Upper lobe of right lung (tissue), 1 donor: ENCODE measurements around the gene LILRA6. TPM values are rescaled to one million over a fixed set of nuclear protein-coding genes. Genes with fewer than 3 reads are reported as not detected.
"Not testable (repeated sequence)": the region's sequence is repeated elsewhere in the genome, so short reads cannot be mapped to it uniquely, and the experiment has no call there.

Experiments
- ATAC-seq: fragments of 200-7000 bp; cut with Tn5 transposase; one replicate; pipeline ENCODE4 v1.9.1; 2020; ENCODE audit warnings: mild to moderate bottlenecking, moderate library complexity
- DNase-seq: peaks from one replicate; pipeline ENCODE4 v3.0.0-alpha.2; 2020
- H3K27ac ChIP-seq: fragments of 200-600 bp; one replicate; pipeline ENCODE4 v1.8.0; 2022
- H3K27me3 ChIP-seq: fragments of 200-600 bp; one replicate; pipeline ENCODE4 v1.8.0; 2022; ENCODE audit warnings: mild to moderate bottlenecking
- H3K36me3 ChIP-seq: fragments of 200-600 bp; one replicate; pipeline ENCODE4 v1.8.0; 2022
- H3K4me1 ChIP-seq: fragments of 200-600 bp; one replicate; pipeline ENCODE4 v1.8.0; 2022
- H3K4me3 ChIP-seq: fragments of 200-600 bp; one replicate; pipeline ENCODE4 v1.8.0; 2022; ENCODE audit warnings: mild to moderate bottlenecking
- H3K9me3 ChIP-seq: fragments of 200-600 bp; one replicate; pipeline ENCODE4 v1.8.0; 2022
- CTCF ChIP-seq: fragments of 200-600 bp; IDR thresholded peaks from one replicate; pipeline ENCODE4 v1.8.0; 2022; ENCODE audit warnings: antibody characterized with exemption
- intact Hi-C: fragments of 100-400 bp; cut with DNase I; formaldehyde crosslinking; loops from one replicate; pipeline ENCODE4 v1.11.0; 2022
- total RNA-seq: library from RNA; stranded (reverse); fragmentation: NEBNext Ultra II Directional; extraction: Animal tissue kit (Norgen Biotek cat#: 25700); gene quantifications from one replicate; pipeline ENCODE4 v1.2.1, GENCODE V29; 2021
- donor health status: DM: no; HTN: yes; CAD: no; lungs with severe emphysema.

LILRA6 gene
- total RNA-seq, 1 donor from 2014 or later, result 21.4 TPM

DNA sequence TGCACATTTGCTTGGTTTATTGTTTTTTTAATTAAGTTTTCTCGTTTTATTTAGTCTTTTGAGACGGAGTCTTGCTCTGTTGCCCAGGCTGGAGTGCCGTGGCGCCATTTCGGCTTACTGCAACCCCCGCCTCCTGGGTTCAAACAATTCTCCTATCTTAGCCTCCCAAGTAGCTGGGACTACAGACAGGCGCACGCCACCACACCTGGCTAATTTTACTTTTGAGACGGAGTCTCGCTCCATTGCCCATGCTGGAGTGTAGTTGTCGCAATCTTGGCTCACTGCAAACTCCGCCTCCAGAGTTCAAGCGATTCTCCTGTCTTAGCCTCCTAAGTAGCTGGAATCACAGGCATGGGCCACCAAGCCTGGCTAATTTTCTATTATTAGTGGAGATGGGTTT lies 40.6 kb downstream of the LILRA6 start:
- TF ChIP-seq CTCF, result no peak
- DNase-seq, result no peak
- H3K27ac ChIP-seq, result peak overlapping the region; percentile 95
- H3K36me3 ChIP-seq, result peaks cover 58% of the 10 kb centered on the region
- intact Hi-C loops, result no loop called here
- H3K4me3 ChIP-seq, result peak overlapping the region; percentile 90
- no peak for ATAC-seq
- H3K27me3 ChIP-seq, result no peaks in the 10 kb centered on the region
- H3K4me1 ChIP-seq, result peaks cover 54% of the 10 kb centered on the region
- no peaks in the 10 kb centered on the region for H3K9me3 ChIP-seq

- DNase-seq, result no peak
- Histone ChIP-seq H3K9me3 (no peaks in the 10 kb centered on the region), H3K27ac (peak overlapping the region; percentile 95), H3K4me3 (peak overlapping the region; percentile 90), H3K4me1 (peaks cover 46% of the 10 kb centered on the region), H3K36me3 (peaks cover 51% of the 10 kb centered on the region), H3K27me3 (no peaks in the 10 kb centered on the region)
- no peak for TF ChIP-seq CTCF
- no peak for ATAC-seq
- intact Hi-C loops, result no loop called here
Observed at GRCh38 chr19:54201172-54201701, 41.4 kb downstream of the LILRA6 start.

DNA sequence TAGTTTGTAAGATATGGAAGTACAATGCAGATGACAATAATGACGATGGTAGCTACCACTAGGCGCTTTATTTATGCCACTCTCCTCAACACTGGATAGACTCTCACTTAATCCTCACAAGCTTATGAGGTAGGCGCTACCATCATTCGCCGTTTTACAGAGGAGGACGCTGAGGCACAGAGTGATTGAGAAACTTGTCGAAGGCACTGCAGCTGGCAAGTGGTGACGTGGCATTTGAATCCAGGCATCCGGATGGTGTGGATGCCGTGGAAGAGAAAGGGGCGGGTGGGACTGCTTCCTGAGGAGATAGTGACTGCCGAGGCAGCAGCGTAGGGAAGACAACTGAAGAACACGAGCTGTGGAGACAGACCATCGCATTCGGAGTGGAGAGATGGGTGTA lies 43.2 kb downstream of the LILRA6 start:
- no peak for DNase-seq
- ATAC-seq, result no peak
- intact Hi-C loops, result no loop called here

DNA sequence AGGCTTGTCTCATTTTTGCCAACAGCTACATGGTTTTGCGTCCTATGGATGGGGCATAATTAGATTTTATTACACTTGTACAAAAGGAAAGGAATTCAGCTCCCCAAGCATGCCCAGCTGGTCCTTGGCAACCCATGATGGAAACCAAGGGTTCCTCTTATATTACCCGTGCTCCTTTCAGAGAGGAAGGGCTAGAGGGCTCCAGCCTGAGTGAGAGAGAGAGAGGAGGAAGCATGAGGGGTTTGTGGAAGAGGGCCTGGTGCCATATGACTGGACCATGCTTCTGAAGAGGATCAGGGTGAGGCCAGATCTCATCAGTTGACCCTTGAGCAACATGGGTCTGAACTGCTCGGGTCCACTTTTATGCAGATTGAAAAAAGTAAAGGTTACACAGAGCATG lies 45.5 kb downstream of the LILRA6 start:
- Histone ChIP-seq H3K4me3 (no peak overlapping the region), H3K9me3 (no peaks in the 10 kb centered on the region), H3K4me1 (peaks cover 20% of the 10 kb centered on the region), H3K27ac (no peak overlapping the region), H3K36me3 (peaks cover 42% of the 10 kb centered on the region), H3K27me3 (no peaks in the 10 kb centered on the region)
- no peak for DNase-seq
- TF ChIP-seq CTCF, result no peak
- no peak for ATAC-seq
- intact Hi-C loops, result no loop called here

More for the DNA sequence above, 43.2 kb downstream of the LILRA6 start:
- peaks cover 46% of the 10 kb centered on the region for H3K36me3 ChIP-seq
- H3K27ac ChIP-seq, result no peak overlapping the region
- no peaks in the 10 kb centered on the region for H3K27me3 ChIP-seq
- H3K4me3 ChIP-seq, result no peak overlapping the region
- peaks cover 34% of the 10 kb centered on the region for H3K4me1 ChIP-seq
- TF ChIP-seq CTCF, result no peak
- no peaks in the 10 kb centered on the region for H3K9me3 ChIP-seq

GRCh38 chr19:54196536-54196935 lies 46.1 kb downstream of the LILRA6 start:
- ATAC-seq (no peak), DNase-seq (no peak)
- intact Hi-C loops, result no loop called here
- TF ChIP-seq CTCF, result no peak
- Histone ChIP-seq H3K36me3 (peaks cover 37% of the 10 kb centered on the region), H3K27me3 (no peaks in the 10 kb centered on the region), H3K27ac (no peak overlapping the region), H3K4me3 (no peak overlapping the region), H3K9me3 (no peaks in the 10 kb centered on the region), H3K4me1 (peaks cover 20% of the 10 kb centered on the region)

DNA sequence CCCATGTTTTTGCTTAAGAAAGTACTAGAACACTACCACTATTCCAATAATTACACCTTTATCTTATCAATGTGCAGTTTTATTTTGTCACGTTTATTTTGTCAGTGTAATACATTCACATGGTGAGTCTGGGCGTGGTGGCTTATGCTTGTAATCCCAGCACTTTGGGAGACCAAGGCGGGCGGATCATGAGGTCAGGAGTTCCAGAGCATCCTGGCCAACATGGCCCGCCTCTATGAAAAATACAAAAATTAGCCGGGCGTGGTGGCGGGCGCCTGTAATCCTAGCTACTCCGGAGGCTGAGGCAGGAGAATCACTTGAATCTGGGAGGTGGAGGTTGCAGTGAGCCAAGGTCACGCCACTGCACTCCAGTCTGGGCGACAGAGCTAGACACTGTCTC lies 48.1 kb downstream of the LILRA6 start:
- ATAC-seq, H3K27ac ChIP-seq, DNase-seq, intact Hi-C loops, H3K4me3 ChIP-seq, H3K27me3 ChIP-seq, H3K9me3 ChIP-seq: not testable (repeated sequence)
- H3K4me1 ChIP-seq, result peaks cover 12% of the 10 kb centered on the region
- peaks cover 32% of the 10 kb centered on the region for H3K36me3 ChIP-seq
